Nephron progenitor cell (in vitro differentiated cells): ENCODE data around the gene ADIG.

Source experiments
- DNase-seq: peaks from one replicate; pipeline ENCODE4 v3.0.0; 2021
- H3K27ac Mint-ChIP-seq: 2 replicates; pipeline ENCODE4 v1.8.0; 2021; ENCODE audit warnings: mild to moderate bottlenecking, moderate library complexity, mixed read lengths
- H3K27me3 Mint-ChIP-seq: 2 replicates; pipeline ENCODE4 v1.8.0; 2021; ENCODE audit warnings: mild to moderate bottlenecking, low read depth, mixed read lengths; ENCODE audit not compliant: poor library complexity
- H3K36me3 Mint-ChIP-seq: 2 replicates; pipeline ENCODE4 v1.8.0; 2021; ENCODE audit warnings: low read depth, mixed read lengths
- H3K4me1 Mint-ChIP-seq: 2 replicates; pipeline ENCODE4 v1.8.0; 2021; ENCODE audit warnings: mixed read lengths
- H3K4me3 Mint-ChIP-seq: 2 replicates; pipeline ENCODE4 v1.8.0; 2021; ENCODE audit warnings: mild to moderate bottlenecking, moderate library complexity, mixed read lengths
- H3K9me3 Mint-ChIP-seq: 2 replicates; pipeline ENCODE4 v1.8.0; 2021; ENCODE audit warnings: mild to moderate bottlenecking, moderate library complexity, mixed read lengths
- TF ChIP-seq, protein P1 (sequence below): fragments of 200-600 bp; sonication (generic); IDR thresholded peaks from 2 replicates; pipeline ENCODE4 v1.5.0; 2021; ENCODE audit warnings: antibody characterized with exemption

The ADIG gene

DNA sequence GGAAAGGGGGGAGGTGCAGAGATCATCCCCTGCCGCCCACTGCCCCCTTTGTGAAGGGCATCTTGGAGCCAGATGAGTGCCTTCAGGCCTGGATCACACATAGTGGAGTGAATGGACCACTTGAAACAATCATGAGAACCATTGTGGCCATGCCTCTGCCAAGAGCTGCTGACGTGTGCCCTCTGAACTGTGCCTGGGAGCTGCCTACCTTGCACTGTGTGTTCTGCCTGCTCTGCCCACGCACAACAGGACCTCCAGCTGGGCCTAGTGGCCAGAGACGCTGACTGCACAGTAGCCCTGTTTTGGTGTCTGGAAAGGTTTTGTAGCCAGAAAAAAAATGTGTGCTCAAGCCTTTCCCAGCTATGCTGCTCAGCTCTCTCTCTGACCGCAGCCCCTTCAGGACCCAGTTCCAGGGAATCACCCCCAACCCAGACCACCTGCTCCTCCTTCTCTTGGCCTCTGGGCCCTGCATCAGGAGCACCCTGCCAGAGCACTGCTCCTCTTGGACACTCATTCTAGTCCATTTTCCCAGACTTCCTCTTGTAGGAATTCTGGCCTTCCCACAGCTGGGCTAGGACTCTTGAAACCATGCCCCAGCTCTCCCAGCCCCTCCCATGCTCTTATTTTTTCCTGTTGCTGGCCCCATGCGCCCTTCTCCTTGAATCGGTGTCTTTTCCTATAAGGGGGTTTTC is 1.6 kb upstream of the ADIG start:
- no peak overlapping the region for H3K4me3 Mint-ChIP-seq
- DNase-seq = no peak
- H3K36me3 Mint-ChIP-seq = peaks cover 24% of the 10 kb centered on the region

DNA sequence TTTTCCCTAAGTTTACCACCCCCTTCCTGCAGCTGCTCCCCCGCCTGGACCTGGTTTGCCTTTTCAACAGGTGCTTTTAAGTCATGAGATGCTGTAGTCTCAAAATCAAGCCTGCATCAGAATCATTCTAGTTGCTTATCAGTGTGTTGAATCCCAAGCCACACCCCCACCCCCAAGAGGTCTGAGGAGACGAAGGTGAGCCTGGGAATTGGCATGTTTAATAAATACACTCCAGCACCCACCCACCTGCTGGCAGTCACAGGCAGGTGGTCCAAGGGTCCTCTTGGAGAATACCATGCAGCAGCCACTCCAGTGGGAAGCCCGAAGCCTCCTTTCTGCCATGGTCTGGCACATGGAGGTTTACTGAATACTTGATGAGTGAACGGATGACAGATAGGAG is 1.1 kb upstream of the ADIG start:
- no peak for DNase-seq
- peaks cover 5% of the 10 kb centered on the region for H3K27me3 Mint-ChIP-seq

More for the DNA sequence above, 1.6 kb upstream of the ADIG start:
- Mint-ChIP-seq H3K9me3 (no peaks in the 10 kb centered on the region), H3K27ac (no peak overlapping the region), H3K27me3 (peaks cover 5% of the 10 kb centered on the region), H3K4me1 (peaks cover 17% of the 10 kb centered on the region)
- TF ChIP-seq, protein P1, sequence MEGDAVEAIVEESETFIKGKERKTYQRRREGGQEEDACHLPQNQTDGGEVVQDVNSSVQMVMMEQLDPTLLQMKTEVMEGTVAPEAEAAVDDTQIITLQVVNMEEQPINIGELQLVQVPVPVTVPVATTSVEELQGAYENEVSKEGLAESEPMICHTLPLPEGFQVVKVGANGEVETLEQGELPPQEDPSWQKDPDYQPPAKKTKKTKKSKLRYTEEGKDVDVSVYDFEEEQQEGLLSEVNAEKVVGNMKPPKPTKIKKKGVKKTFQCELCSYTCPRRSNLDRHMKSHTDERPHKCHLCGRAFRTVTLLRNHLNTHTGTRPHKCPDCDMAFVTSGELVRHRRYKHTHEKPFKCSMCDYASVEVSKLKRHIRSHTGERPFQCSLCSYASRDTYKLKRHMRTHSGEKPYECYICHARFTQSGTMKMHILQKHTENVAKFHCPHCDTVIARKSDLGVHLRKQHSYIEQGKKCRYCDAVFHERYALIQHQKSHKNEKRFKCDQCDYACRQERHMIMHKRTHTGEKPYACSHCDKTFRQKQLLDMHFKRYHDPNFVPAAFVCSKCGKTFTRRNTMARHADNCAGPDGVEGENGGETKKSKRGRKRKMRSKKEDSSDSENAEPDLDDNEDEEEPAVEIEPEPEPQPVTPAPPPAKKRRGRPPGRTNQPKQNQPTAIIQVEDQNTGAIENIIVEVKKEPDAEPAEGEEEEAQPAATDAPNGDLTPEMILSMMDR = no peak

GRCh38 chr20:38581830-38582358 is 897 bp downstream of the ADIG start:
- peaks cover 3% of the 10 kb centered on the region for H3K36me3 Mint-ChIP-seq
- peaks cover 5% of the 10 kb centered on the region for H3K27me3 Mint-ChIP-seq
- H3K4me3 Mint-ChIP-seq = no peak overlapping the region
- TF ChIP-seq, protein P1 = no peak
- H3K27ac Mint-ChIP-seq = no peak overlapping the region
- H3K4me1 Mint-ChIP-seq = peaks cover 17% of the 10 kb centered on the region
- no peaks in the 10 kb centered on the region for H3K9me3 Mint-ChIP-seq
- no peak for DNase-seq

More for the DNA sequence above, 1.1 kb upstream of the ADIG start:
- H3K27ac Mint-ChIP-seq = no peak overlapping the region
- H3K4me1 Mint-ChIP-seq = peaks cover 17% of the 10 kb centered on the region
- no peaks in the 10 kb centered on the region for H3K9me3 Mint-ChIP-seq
- TF ChIP-seq, protein P1 = no peak
- H3K36me3 Mint-ChIP-seq = peaks cover 19% of the 10 kb centered on the region
- H3K4me3 Mint-ChIP-seq = no peak overlapping the region

GRCh38 chr20:38583306-38583705 is 2.3 kb downstream of the ADIG start:
- peaks cover 5% of the 10 kb centered on the region for H3K27me3 Mint-ChIP-seq
- TF ChIP-seq, protein P1 = no peak
- H3K27ac Mint-ChIP-seq = no peak overlapping the region
- peaks cover 17% of the 10 kb centered on the region for H3K4me1 Mint-ChIP-seq
- H3K9me3 Mint-ChIP-seq = no peaks in the 10 kb centered on the region
- H3K36me3 Mint-ChIP-seq = no peaks in the 10 kb centered on the region
- no peak overlapping the region for H3K4me3 Mint-ChIP-seq
- no peak for DNase-seq

- Mint-ChIP-seq H3K27ac (no peak overlapping the region), H3K4me3 (no peak overlapping the region), H3K4me1 (peaks cover 17% of the 10 kb centered on the region), H3K9me3 (no peaks in the 10 kb centered on the region), H3K36me3 (no peaks in the 10 kb centered on the region), H3K27me3 (peaks cover 5% of the 10 kb centered on the region)
- TF ChIP-seq, protein P1 = no peak
- DNase-seq = no peak
These were observed 3.2 kb downstream of the ADIG start for GRCh38 chr20:38584099-38584763.
